Loucy (cell line): ENCODE measurements around the gene COL11A2.
A peak's percentile ranks its signal among the peaks of the same experiment; 100 is the strongest.

ENCODE experiments used
- H2AFZ ChIP-seq: fragments of 200-600 bp; sonication (generic); 2 replicates; pipeline ENCODE4 v1.6.0; 2016; ENCODE audit warnings: antibody characterized with exemption, mild to moderate bottlenecking, low read length, moderate library complexity
- H3F3A ChIP-seq: fragments of 200-600 bp; 2 replicates; pipeline ENCODE4 v1.6.0; 2016; ENCODE audit warnings: antibody characterized with exemption, low read depth, mild to moderate bottlenecking
- H3K27me3 ChIP-seq: fragments of 200-600 bp; sonication (generic); 2 replicates; pipeline ENCODE4 v1.6.1; 2014; ENCODE audit warnings: low read length, mild to moderate bottlenecking; ENCODE audit not compliant: insufficient read depth, poor library complexity, severe bottlenecking
- H3K36me3 ChIP-seq: fragments of 200-600 bp; sonication (generic); 2 replicates; pipeline ENCODE4 v1.6.1; 2016; ENCODE audit warnings: low read length; ENCODE audit not compliant: insufficient read depth
- H3K4me1 ChIP-seq: fragments of 200-600 bp; sonication (generic); 2 replicates; pipeline ENCODE4 v1.5.1; 2014; ENCODE audit warnings: low read length, mild to moderate bottlenecking; ENCODE audit not compliant: insufficient read depth, poor library complexity, severe bottlenecking
- H3K4me2 ChIP-seq: fragments of 200-600 bp; sonication (generic); 2 replicates; pipeline ENCODE4 v1.6.0; 2014; ENCODE audit warnings: antibody characterized with exemption, low read length, low read depth, mild to moderate bottlenecking; ENCODE audit not compliant: poor library complexity, severe bottlenecking
- H3K4me3 ChIP-seq: fragments of 200-600 bp; sonication (generic); 2 replicates; pipeline ENCODE4 v1.5.1; 2014; ENCODE audit warnings: low read length, mild to moderate bottlenecking, mixed read lengths; ENCODE audit not compliant: poor library complexity, severe bottlenecking
- H3K79me2 ChIP-seq: fragments of 200-600 bp; sonication (generic); 2 replicates; pipeline ENCODE4 v1.6.1; 2014; ENCODE audit warnings: low read length; ENCODE audit not compliant: insufficient read depth
- H3K9ac ChIP-seq: fragments of 200-600 bp; sonication (generic); 2 replicates; pipeline ENCODE4 v1.6.0; 2014; ENCODE audit warnings: mild to moderate bottlenecking, low read depth, low read length, moderate library complexity; ENCODE audit not compliant: poor library complexity, severe bottlenecking
- H3K9me2 ChIP-seq: fragments of 200-600 bp; sonication (generic); replicated peaks from 2 replicates; pipeline ENCODE4 v1.6.1; 2016; ENCODE audit warnings: low read depth, low read length, mixed read lengths
- H3K9me3 ChIP-seq: fragments of 200-600 bp; sonication (generic); 2 replicates; pipeline ENCODE4 v1.6.1; 2014; ENCODE audit warnings: mild to moderate bottlenecking, antibody characterized with exemption, low read length, low read depth; ENCODE audit not compliant: insufficient read depth
- H4K20me1 ChIP-seq: fragments of 200-600 bp; sonication (generic); 2 replicates; pipeline ENCODE4 v1.6.0; 2014; ENCODE audit warnings: antibody characterized with exemption, low read length, mild to moderate bottlenecking; ENCODE audit not compliant: insufficient read depth, poor library complexity, severe bottlenecking
- EZH2phosphoT487 ChIP-seq: fragments of 200-600 bp; IDR thresholded peaks from 2 replicates; pipeline ENCODE4 v1.6.1; 2018; ENCODE audit warnings: antibody characterized with exemption, mild to moderate bottlenecking, moderate library complexity, borderline replicate concordance
- TF ChIP-seq, protein P1 (sequence below): fragments of 200-600 bp; sonication (generic); conservative IDR thresholded peaks from 2 replicates; pipeline ENCODE4 v1.5.1; 2014; ENCODE audit warnings: mild to moderate bottlenecking, antibody characterized with exemption, low read length

Gene COL11A2

DNA sequence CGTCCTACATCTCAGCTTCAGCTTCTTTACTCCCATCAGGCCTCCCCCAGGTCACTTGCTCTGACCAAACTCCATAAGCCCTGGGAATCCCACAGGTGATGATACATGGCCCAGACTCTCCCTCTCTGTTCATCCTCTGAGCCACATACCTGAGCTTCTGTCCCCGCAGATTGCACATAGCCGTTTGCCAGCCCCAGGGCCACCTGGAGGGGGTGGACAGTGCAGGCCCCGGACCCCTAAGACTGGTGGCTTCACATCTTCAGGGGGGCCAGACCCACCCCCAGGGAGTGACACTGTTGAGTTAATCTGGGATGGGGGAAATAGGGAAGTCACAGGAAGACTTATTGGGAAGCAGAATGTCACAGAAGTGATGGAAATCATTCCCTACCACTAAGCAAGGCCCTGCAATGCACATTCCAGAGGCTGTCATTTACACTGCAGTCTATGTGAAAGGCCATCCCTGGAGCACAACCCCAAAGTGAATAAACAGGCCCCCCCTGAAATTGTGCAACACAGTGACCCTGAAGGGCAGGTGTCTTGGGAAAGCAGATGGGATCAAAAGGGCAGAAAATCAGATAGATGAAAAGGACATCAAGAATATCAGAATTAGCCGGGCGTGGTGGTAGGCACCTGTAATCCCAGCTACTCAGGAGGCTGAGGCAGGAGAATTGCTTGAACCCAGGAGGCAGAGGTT, 6.0 kb upstream of the COL11A2 start:
- Histone ChIP-seq H3K4me2 (peak overlapping the region; percentile 99), H3K27me3 (no peaks in the 10 kb centered on the region), H3K9me2 (no peaks in the 10 kb centered on the region), H3K79me2 (peaks cover 68% of the 10 kb centered on the region), H4K20me1 (peaks cover 56% of the 10 kb centered on the region), H3K9me3 (no peaks in the 10 kb centered on the region), H3F3A (0 out of 2 replicates have a peak, but pooled peaks cover 3% of the 10 kb centered on the region), H3K36me3 (peaks cover 44% of the 10 kb centered on the region; the same call in 1 of the 2 replicates), H2AFZ (no peak overlapping the region), H3K4me3 (peak overlapping the region; percentile 87), H3K9ac (peak overlapping the region; percentile 87), H3K4me1 (peaks cover 45% of the 10 kb centered on the region)
- TF ChIP-seq EZH2phosphoT487 = no peak
- TF ChIP-seq, protein P1, sequence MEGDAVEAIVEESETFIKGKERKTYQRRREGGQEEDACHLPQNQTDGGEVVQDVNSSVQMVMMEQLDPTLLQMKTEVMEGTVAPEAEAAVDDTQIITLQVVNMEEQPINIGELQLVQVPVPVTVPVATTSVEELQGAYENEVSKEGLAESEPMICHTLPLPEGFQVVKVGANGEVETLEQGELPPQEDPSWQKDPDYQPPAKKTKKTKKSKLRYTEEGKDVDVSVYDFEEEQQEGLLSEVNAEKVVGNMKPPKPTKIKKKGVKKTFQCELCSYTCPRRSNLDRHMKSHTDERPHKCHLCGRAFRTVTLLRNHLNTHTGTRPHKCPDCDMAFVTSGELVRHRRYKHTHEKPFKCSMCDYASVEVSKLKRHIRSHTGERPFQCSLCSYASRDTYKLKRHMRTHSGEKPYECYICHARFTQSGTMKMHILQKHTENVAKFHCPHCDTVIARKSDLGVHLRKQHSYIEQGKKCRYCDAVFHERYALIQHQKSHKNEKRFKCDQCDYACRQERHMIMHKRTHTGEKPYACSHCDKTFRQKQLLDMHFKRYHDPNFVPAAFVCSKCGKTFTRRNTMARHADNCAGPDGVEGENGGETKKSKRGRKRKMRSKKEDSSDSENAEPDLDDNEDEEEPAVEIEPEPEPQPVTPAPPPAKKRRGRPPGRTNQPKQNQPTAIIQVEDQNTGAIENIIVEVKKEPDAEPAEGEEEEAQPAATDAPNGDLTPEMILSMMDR = no peak

- peak overlapping the region; percentile 87 for H3K9ac ChIP-seq
- no peaks in the 10 kb centered on the region for H3K9me3 ChIP-seq
- no peaks in the 10 kb centered on the region for H3K9me2 ChIP-seq
- H2AFZ ChIP-seq = no peak overlapping the region
- TF ChIP-seq, protein P1 = peak; percentile 86
- no peak for TF ChIP-seq EZH2phosphoT487
- peaks cover 39% of the 10 kb centered on the region for H3K4me1 ChIP-seq
- H3F3A ChIP-seq = 0 out of 2 replicates have a peak, but pooled peaks cover 3% of the 10 kb centered on the region
- H3K27me3 ChIP-seq = no peaks in the 10 kb centered on the region
- peak overlapping the region; percentile 99 for H3K4me2 ChIP-seq
- H3K36me3 ChIP-seq = peaks cover 36% of the 10 kb centered on the region; the same call in 1 of the 2 replicates
- peaks cover 49% of the 10 kb centered on the region for H4K20me1 ChIP-seq
- peak overlapping the region; percentile 50 for H3K4me3 ChIP-seq
- H3K79me2 ChIP-seq = peaks cover 61% of the 10 kb centered on the region
These were observed 5.3 kb upstream of the COL11A2 start for GRCh38 chr6:33197431-33198048.

DNA sequence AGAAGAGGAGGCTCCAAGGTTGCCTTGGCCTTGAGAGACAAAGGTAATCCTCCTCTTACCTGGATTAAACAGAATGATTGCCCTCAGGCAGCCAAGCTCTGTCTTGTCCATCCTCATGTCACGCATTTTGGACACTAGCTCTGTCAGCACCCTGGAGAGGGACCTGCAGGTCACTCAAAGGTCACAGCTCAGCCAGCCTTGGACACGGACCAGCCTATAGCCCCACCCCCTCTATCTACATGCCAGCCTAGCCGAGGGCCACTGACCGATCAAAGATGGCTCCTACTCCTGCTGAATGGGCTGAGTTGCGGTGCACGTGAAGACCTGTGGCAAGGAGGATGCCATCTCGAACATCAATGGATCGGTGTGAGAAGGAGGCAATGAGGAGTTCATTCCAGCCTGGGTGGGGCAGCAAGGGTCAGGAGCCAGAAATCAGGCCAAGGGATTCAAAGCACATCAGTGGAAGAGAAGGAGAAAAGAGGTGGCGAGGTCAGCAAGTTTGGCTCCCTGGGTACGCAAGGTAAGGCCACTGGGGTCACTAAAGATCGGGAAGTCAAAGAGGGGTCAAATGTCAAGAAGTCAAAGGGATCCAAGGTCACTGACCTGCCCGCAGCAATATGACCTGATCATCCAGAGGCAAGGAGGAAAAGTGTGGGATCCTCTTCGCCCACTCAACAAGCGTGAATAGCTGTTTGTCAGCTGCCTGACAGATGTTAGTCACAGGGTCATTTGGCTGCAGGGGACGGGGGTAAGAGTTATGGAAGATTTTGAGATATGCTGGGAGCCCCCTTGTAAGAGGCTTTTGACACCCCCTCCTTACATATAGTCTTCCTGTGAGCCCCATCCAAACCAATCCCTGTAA, 3.3 kb upstream of the COL11A2 start:
- H3K9me2 ChIP-seq = no peaks in the 10 kb centered on the region
- H3K4me2 ChIP-seq = no peak overlapping the region
- TF ChIP-seq, protein P1 = no peak
- no peak for TF ChIP-seq EZH2phosphoT487
- peaks cover 32% of the 10 kb centered on the region; the same call in 1 of the 2 replicates for H3K36me3 ChIP-seq
- H3K9me3 ChIP-seq = no peaks in the 10 kb centered on the region
- no peak overlapping the region for H2AFZ ChIP-seq
- H3K79me2 ChIP-seq = peaks cover 42% of the 10 kb centered on the region
- 0 out of 2 replicates have a peak, but pooled peaks cover 3% of the 10 kb centered on the region for H3F3A ChIP-seq
- peaks cover 35% of the 10 kb centered on the region for H4K20me1 ChIP-seq
- H3K4me1 ChIP-seq = peaks cover 27% of the 10 kb centered on the region
- H3K4me3 ChIP-seq = no peak overlapping the region
- H3K9ac ChIP-seq = no peak overlapping the region
- no peaks in the 10 kb centered on the region for H3K27me3 ChIP-seq
